22Rv1 (cell line): ENCODE results near the gene DAGLB.

Source experiments
- ZFX ChIP-seq: fragments of 450-650 bp; IDR thresholded peaks from 2 replicates; pipeline ENCODE4 v1.6.1; 2017; ENCODE audit warnings: antibody characterized with exemption, borderline replicate concordance
- TF ChIP-seq, protein P1 (sequence below): fragments of 450-650 bp; IDR thresholded peaks from 2 replicates; pipeline ENCODE4 v1.5.1; 2017; ENCODE audit warnings: mild to moderate bottlenecking

GRCh38 chr7:6375348-6376101, 72.2 kb downstream of the DAGLB start:
- TF ChIP-seq, protein P1, sequence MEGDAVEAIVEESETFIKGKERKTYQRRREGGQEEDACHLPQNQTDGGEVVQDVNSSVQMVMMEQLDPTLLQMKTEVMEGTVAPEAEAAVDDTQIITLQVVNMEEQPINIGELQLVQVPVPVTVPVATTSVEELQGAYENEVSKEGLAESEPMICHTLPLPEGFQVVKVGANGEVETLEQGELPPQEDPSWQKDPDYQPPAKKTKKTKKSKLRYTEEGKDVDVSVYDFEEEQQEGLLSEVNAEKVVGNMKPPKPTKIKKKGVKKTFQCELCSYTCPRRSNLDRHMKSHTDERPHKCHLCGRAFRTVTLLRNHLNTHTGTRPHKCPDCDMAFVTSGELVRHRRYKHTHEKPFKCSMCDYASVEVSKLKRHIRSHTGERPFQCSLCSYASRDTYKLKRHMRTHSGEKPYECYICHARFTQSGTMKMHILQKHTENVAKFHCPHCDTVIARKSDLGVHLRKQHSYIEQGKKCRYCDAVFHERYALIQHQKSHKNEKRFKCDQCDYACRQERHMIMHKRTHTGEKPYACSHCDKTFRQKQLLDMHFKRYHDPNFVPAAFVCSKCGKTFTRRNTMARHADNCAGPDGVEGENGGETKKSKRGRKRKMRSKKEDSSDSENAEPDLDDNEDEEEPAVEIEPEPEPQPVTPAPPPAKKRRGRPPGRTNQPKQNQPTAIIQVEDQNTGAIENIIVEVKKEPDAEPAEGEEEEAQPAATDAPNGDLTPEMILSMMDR, result no peak
- no peak for TF ChIP-seq ZFX
